HCT116 (cell line): Measurements from ENCODE around the gene SNX19. TPM values are rescaled to one million over a fixed set of nuclear protein-coding genes. Genes with fewer than 3 reads are reported as not detected.

ENCODE experiments used
- ATAC-seq: fragments of 200-7000 bp; cut with Tn5 transposase; 2 replicates; pipeline ENCODE4 v1.9.1; 2020; ENCODE audit warnings: mild to moderate bottlenecking, moderate library complexity
- BruUV-seq: library from RNA; stranded (reverse); fragments of 400-500 nt; replicated peaks from 2 replicates; lab custom pipeline; 2021; lab: Mats Ljungman, UMichigan
- CTCF ChIA-PET: fragments of 300-600 bp; sonication (Branson Sonifier 250); formaldehyde crosslinking; loops from one replicate; lab custom pipeline; 2021; ENCODE audit warnings: antibody characterized with exemption; lab: Charles Lee
- POLR2A ChIA-PET: fragments of 300-600, 350-600 bp; sonication (Branson Sonifier 250); formaldehyde crosslinking; loops from one replicate; lab custom pipeline; 2021; ENCODE audit warnings: antibody characterized with exemption; lab: Charles Lee
- RAD21 ChIA-PET, 2 experiments: fragments of 300-600 bp; sonication (Branson Sonifier 250); formaldehyde crosslinking; loops; one replicate each; lab custom pipeline; 2023; ENCODE audit warnings: low total read pairs in 2 of 2; ENCODE audit not compliant: uncharacterized antibody in 2 of 2, unreplicated experiment in 2 of 2, low non-redundant PET in 1 of 2; lab: Charles Lee
- DNase-seq: peaks from one replicate; pipeline ENCODE4 v3.0.0-alpha.2; 2010; ENCODE audit warnings: low read depth, low spot score
- H2AFZ ChIP-seq: fragments of 200-600 bp; shearing (Covaris generic), sonication (generic); 2 replicates; pipeline ENCODE4 v1.6.1; 2017; ENCODE audit warnings: low read depth, mixed run types, mixed read lengths, antibody characterized with exemption, low read length; ENCODE audit not compliant: poor library complexity, severe bottlenecking
- H3K27ac ChIP-seq: 2 replicates; pipeline ENCODE4 v1.5.1; 2012; ENCODE audit warnings: low read depth, low read length
- H3K27me3 ChIP-seq: fragments of 200-600 bp; sonication (generic); 2 replicates; pipeline ENCODE4 v1.6.1; 2016; ENCODE audit warnings: mixed run types, low read length, mixed read lengths; ENCODE audit not compliant: insufficient read depth
- H3K36me3 ChIP-seq, 2 experiments: fragments of 200-500 bp in 1 of 2; fragments of 200-600 bp in 1 of 2; sonication (Bioruptor generic) in 1 of 2; sonication (generic) in 1 of 2; 2 replicates each; pipeline versions ENCODE4 v1.5.1 to v1.6.1; 2014 to 2016; ENCODE audit warnings: low read length in 2 of 2, inconsistent platforms in 1 of 2, mixed read lengths in 1 of 2, mixed run types in 1 of 2; ENCODE audit not compliant: insufficient read depth in 2 of 2, control insufficient read depth in 1 of 2
- H3K4me1 ChIP-seq, 2 experiments: fragments of 200-600 bp in 1 of 2; sonication (generic) in 1 of 2; 2 replicates each; pipeline versions ENCODE4 v1.5.1 to v1.6.1; 2012 to 2017; ENCODE audit warnings: low read length in 2 of 2, inconsistent platforms in 1 of 2, mild to moderate bottlenecking in 1 of 2, mixed read lengths in 1 of 2, mixed run types in 1 of 2, moderate library complexity in 1 of 2; ENCODE audit not compliant: insufficient read depth in 2 of 2, control insufficient read depth in 1 of 2
- H3K4me2 ChIP-seq: fragments of 200-600 bp; sonication (generic); 2 replicates; pipeline ENCODE4 v1.6.1; 2017; ENCODE audit warnings: mixed run types, low read length, mixed read lengths
- H3K4me3 ChIP-seq, 2 experiments: fragments of 200-600 bp in 1 of 2; sonication (generic) in 1 of 2; replicated peaks in 1 of 2; 2 replicates each; pipeline ENCODE4 v1.5.1; 2011 to 2016; ENCODE audit warnings: low read length in 2 of 2, control low read depth in 1 of 2, low read depth in 1 of 2, mild to moderate bottlenecking in 1 of 2, mixed read lengths in 1 of 2, mixed run types in 1 of 2
- H3K79me2 ChIP-seq: fragments of 200-600 bp; sonication (generic); 2 replicates; pipeline ENCODE4 v1.6.1; 2017; ENCODE audit warnings: mild to moderate bottlenecking, mixed run types, low read length, moderate library complexity, mixed read lengths; ENCODE audit not compliant: insufficient read depth
- H3K9ac ChIP-seq: fragments of 200-600 bp; sonication (generic); 2 replicates; pipeline ENCODE4 v1.6.1; 2016; ENCODE audit warnings: low read length, mixed read lengths
- H3K9me2 ChIP-seq: fragments of 200-600 bp; sonication (generic), shearing (Covaris generic); 2 replicates; pipeline ENCODE4 v1.6.1; 2017; ENCODE audit warnings: mixed run types, mild to moderate bottlenecking, moderate library complexity; ENCODE audit not compliant: insufficient read depth
- H3K9me3 ChIP-seq, 2 experiments: fragments of 200-500 bp in 1 of 2; fragments of 200-600 bp in 1 of 2; sonication (Bioruptor generic) in 1 of 2; sonication (generic) in 1 of 2; 2 replicates each; pipeline ENCODE4 v1.6.1; 2014 to 2017; ENCODE audit warnings: low read length in 2 of 2, mixed read lengths in 2 of 2, inconsistent platforms in 1 of 2, low read depth in 1 of 2, mild to moderate bottlenecking in 1 of 2, mixed run types in 1 of 2, moderate library complexity in 1 of 2; ENCODE audit not compliant: control insufficient read depth in 1 of 2, insufficient read depth in 1 of 2
- H4K20me1 ChIP-seq: fragments of 200-600 bp; sonication (generic), shearing (Covaris generic); 2 replicates; pipeline ENCODE4 v1.6.1; 2017; ENCODE audit warnings: mixed run types, mild to moderate bottlenecking, moderate library complexity; ENCODE audit not compliant: insufficient read depth
- CEBPB ChIP-seq: IDR thresholded peaks from 2 replicates; pipeline ENCODE4 v1.6.1; 2012; ENCODE audit warnings: low read depth
- CTCF ChIP-seq, 3 experiments: fragments of 200-600 bp in 1 of 3; sonication (generic) in 1 of 3; IDR thresholded peaks in 2 of 3; conservative IDR thresholded peaks in 1 of 3; 2 replicates each; pipeline ENCODE4 v1.5.1; 2012 to 2017; ENCODE audit warnings: low read depth in 2 of 3, low read length in 2 of 3, antibody characterized with exemption in 1 of 3, borderline replicate concordance in 1 of 3, control low read depth in 1 of 3, mild to moderate bottlenecking in 1 of 3, mixed read lengths in 1 of 3, mixed run types in 1 of 3, moderate library complexity in 1 of 3; ENCODE audit not compliant: insufficient read depth in 1 of 3
- ELF1 ChIP-seq: IDR thresholded peaks from 2 replicates; pipeline ENCODE4 v1.6.1; 2012; ENCODE audit warnings: low read depth, borderline replicate concordance
- EZH2phosphoT487 ChIP-seq: fragments of 200-600 bp; IDR thresholded peaks from 2 replicates; pipeline ENCODE4 v1.6.1; 2018; ENCODE audit warnings: antibody characterized with exemption, borderline replicate concordance
- FOSL1 ChIP-seq: IDR thresholded peaks from 2 replicates; pipeline ENCODE4 v1.6.1; 2012; ENCODE audit warnings: low read depth
- JUND ChIP-seq: IDR thresholded peaks from 2 replicates; pipeline ENCODE4 v1.6.1; 2012
- MAX ChIP-seq: IDR thresholded peaks from 2 replicates; pipeline ENCODE4 v1.6.1; 2012
- POLR2A ChIP-seq: IDR thresholded peaks from 2 replicates; pipeline ENCODE4 v1.7.0; 2011; ENCODE audit warnings: borderline replicate concordance; ENCODE audit not compliant: insufficient read depth, insufficient read length; ENCODE audit errors: extremely low read depth
- RAD21 ChIP-seq: IDR thresholded peaks from 2 replicates; pipeline ENCODE4 v1.6.1; 2012; ENCODE audit warnings: low read depth, mild to moderate bottlenecking
- SIN3A ChIP-seq: IDR thresholded peaks from 2 replicates; pipeline ENCODE4 v1.6.1; 2012; ENCODE audit warnings: low read depth
- SP1 ChIP-seq: IDR thresholded peaks from 2 replicates; pipeline ENCODE4 v1.6.1; 2012; ENCODE audit warnings: low read depth
- SRF ChIP-seq: IDR thresholded peaks from 2 replicates; pipeline ENCODE4 v1.6.1; 2012; ENCODE audit warnings: low read depth
- TCF7L2 ChIP-seq: IDR thresholded peaks from 2 replicates; pipeline ENCODE4 v1.7.0; 2011; ENCODE audit warnings: borderline replicate concordance, inconsistent platforms; ENCODE audit not compliant: insufficient read depth, insufficient read length; ENCODE audit errors: extremely low read depth
- YY1 ChIP-seq: IDR thresholded peaks from 2 replicates; pipeline ENCODE4 v1.6.1; 2011; ENCODE audit warnings: low read length, low read depth, moderate library complexity, mild to moderate bottlenecking; ENCODE audit not compliant: insufficient replicate concordance; ENCODE audit errors: extremely low read depth
- intact Hi-C: fragments of 100-400 bp; cut with micrococcal nuclease; formaldehyde crosslinking; loops from 2 replicates; pipeline ENCODE4 v1.10.0; 2022
- total RNA-seq: library from RNA; stranded (reverse); gene quantifications from one replicate; pipeline ENCODE4 v1.2.1, GENCODE V29; 2021; ENCODE audit not compliant: unreplicated experiment

SNX19 gene
- total RNA-seq, 1 experiment from 2014 or later = 25.2 TPM

- ChIA-PET RAD21 (no interaction called here), CTCF (interaction anchor here (1.5 kb wide), 1 partner anchor 478 kb away, joined by 3 read pairs; no protein-coding TSS in a partner anchor), POLR2A (no interaction called here)
- intact Hi-C loops = no loop called here
- TF ChIP-seq SRF = no peak
- TF ChIP-seq RAD21 = no peak
- no peaks in the 10 kb centered on the region for H3K9me2 ChIP-seq
- no peaks in the 10 kb centered on the region for H4K20me1 ChIP-seq
- no peak overlapping the region for H3K9ac ChIP-seq
- H3K36me3 ChIP-seq = peaks cover 6 to 25% of the 10 kb centered on the region in 2 experiments; a peak in 3 of 4 replicates
- no peaks in the 10 kb centered on the region for H3K27me3 ChIP-seq
- no peak overlapping the region for H2AFZ ChIP-seq
- no peak overlapping the region for H3K4me3 ChIP-seq
- peaks cover 18% of the 10 kb centered on the region for H3K79me2 ChIP-seq
- no peaks in the 10 kb centered on the region for H3K9me3 ChIP-seq
- DNase-seq = no peak
- no peaks in the 10 kb centered on the region for H3K4me1 ChIP-seq
- BruUV-seq = no TSS peak
- H3K4me2 ChIP-seq = no peak overlapping the region
- ATAC-seq = no peak
- no peak overlapping the region for H3K27ac ChIP-seq
Measured at GRCh38 chr11:130909650-130910049, 6.6 kb downstream of the SNX19 start.

- ChIA-PET RAD21 (no interaction called here), CTCF (no interaction called here), POLR2A (no interaction called here)
- H3K79me2 ChIP-seq = peaks cover 12% of the 10 kb centered on the region
- no peaks in the 10 kb centered on the region for H3K9me2 ChIP-seq
- DNase-seq (no peak), ATAC-seq (no peak)
- no TSS peak for BruUV-seq
- H4K20me1 ChIP-seq = no peaks in the 10 kb centered on the region
- no peak overlapping the region for H3K4me2 ChIP-seq
- H2AFZ ChIP-seq = no peak overlapping the region
- peaks cover 8 to 28% of the 10 kb centered on the region in 2 experiments; a peak in 3 of 4 replicates for H3K36me3 ChIP-seq
- H3K9me3 ChIP-seq = no peaks in the 10 kb centered on the region
- no peaks in the 10 kb centered on the region for H3K27me3 ChIP-seq
- H3K4me1 ChIP-seq = no peaks in the 10 kb centered on the region
- intact Hi-C loops = no loop called here
- no peak overlapping the region for H3K4me3 ChIP-seq
- H3K27ac ChIP-seq = no peak overlapping the region
- no peak overlapping the region for H3K9ac ChIP-seq
- no peak for TF ChIP-seq SP1
- TF ChIP-seq ELF1 = no peak
- no peak for TF ChIP-seq SIN3A
- TF ChIP-seq CEBPB = no peak
- TF ChIP-seq EZH2phosphoT487 = no peak
- no peak for TF ChIP-seq FOSL1
- no peak for TF ChIP-seq RAD21
- TF ChIP-seq YY1 = no peak
- TF ChIP-seq TCF7L2 = no peak
- TF ChIP-seq MAX = no peak
- TF ChIP-seq CTCF (IDR thresholded peaks at IDR 0.05 in 2 of 3, conservative IDR thresholded peaks at IDR 0.05 in 1 of 3; ENCODE audit: borderline replicate concordance in 1 of 3, insufficient read depth in 1 of 3, low read depth in 2 of 3, low read length in 2 of 3) = no peak
- no peak for TF ChIP-seq POLR2A
- TF ChIP-seq JUND = no peak
Measured at GRCh38 chr11:130908770-130909625, 7.3 kb downstream of the SNX19 start.
